GM12878 (cell line): ENCODE results near the gene INSC. TPM values are rescaled to one million over a fixed set of nuclear protein-coding genes. Genes with fewer than 3 reads are reported as not detected.

Source experiments
- ATAC-seq: fragments of 200-7000 bp; cut with Tn5 transposase; 3 replicates; pipeline ENCODE4 v1.9.1; 2020; ENCODE audit warnings: mild to moderate bottlenecking, moderate library complexity
- BruUV-seq: library from RNA; stranded (reverse); fragments of 400-500 nt; replicated peaks from 2 replicates; lab custom pipeline; 2021; lab: Mats Ljungman, UMichigan
- CTCF ChIA-PET: fragments of 300-600 bp; sonication (Branson Sonifier 250); formaldehyde crosslinking; extraction: SDS; loops from one replicate; lab custom pipeline; 2021; ENCODE audit warnings: inconsistent platforms; lab: Yijun Ruan, JAX
- POLR2A ChIA-PET: fragments of 350-600 bp; formaldehyde crosslinking; extraction: SDS; loops from one replicate; lab custom pipeline; 2021; ENCODE audit warnings: inconsistent platforms; lab: Charles Lee
- RAD21 ChIA-PET: fragments of 300-600 bp; sonication (Branson Sonifier 250); formaldehyde crosslinking; loops from one replicate; lab custom pipeline; 2023; ENCODE audit warnings: antibody characterized with exemption; ENCODE audit not compliant: unreplicated experiment; lab: Charles Lee
- SMC1A ChIA-PET: fragments of 300-600 bp; sonication (Branson Sonifier 250); formaldehyde crosslinking; loops from one replicate; lab custom pipeline; 2023; ENCODE audit not compliant: unreplicated experiment, uncharacterized antibody; lab: Charles Lee
- DNase-seq: peaks from one replicate; pipeline ENCODE4 v3.0.0-alpha.2; 2011; ENCODE audit warnings: low read depth, low spot score
- FAIRE-seq: peaks from 3 replicates; lab custom pipeline; 2011; peaks lifted over from hg19 to GRCh38; lab: Jason Lieb, UNC
- H2AFZ ChIP-seq: 2 replicates; pipeline ENCODE4 v1.6.0; 2011; ENCODE audit warnings: low read depth, low read length, control low read depth; ENCODE audit not compliant: control insufficient read depth
- H3K27ac ChIP-seq: 2 replicates; pipeline ENCODE4 v1.5.1; 2011; ENCODE audit warnings: control low read depth; ENCODE audit not compliant: control insufficient read depth, insufficient read depth
- H3K27me3 ChIP-seq, 2 experiments: replicated peaks in 1 of 2; 2 replicates each; pipeline versions ENCODE4 v1.6.0 to v1.6.1; 2011; ENCODE audit warnings: low read length in 1 of 2; ENCODE audit not compliant: control insufficient read depth in 2 of 2, insufficient read depth in 2 of 2
- H3K36me3 ChIP-seq, 2 experiments: 2 replicates each; pipeline ENCODE4 v1.5.1; 2011; ENCODE audit warnings: low read length in 1 of 2; ENCODE audit not compliant: control insufficient read depth in 2 of 2, insufficient read depth in 2 of 2
- H3K4me1 ChIP-seq: 2 replicates; pipeline ENCODE4 v1.6.1; 2011; ENCODE audit warnings: mild to moderate bottlenecking, low read length, moderate library complexity, mixed read lengths; ENCODE audit not compliant: control insufficient read depth, insufficient read depth
- H3K4me2 ChIP-seq: 2 replicates; pipeline ENCODE4 v1.6.0; 2011; ENCODE audit warnings: control low read depth; ENCODE audit not compliant: control insufficient read depth, insufficient read depth
- H3K4me3 ChIP-seq: fragments of 200-600 bp; sonication (generic); 2 replicates; pipeline ENCODE4 v1.5.1; 2016
- H3K79me2 ChIP-seq: 2 replicates; pipeline ENCODE4 v1.6.0; 2011; ENCODE audit warnings: low read length; ENCODE audit not compliant: control insufficient read depth, insufficient read depth
- H3K9ac ChIP-seq: 2 replicates; pipeline ENCODE4 v1.8.0; 2011; ENCODE audit warnings: low read length, control low read depth, mixed read lengths; ENCODE audit not compliant: control insufficient read depth, insufficient read depth
- H3K9me3 ChIP-seq: replicated peaks from 3 replicates; pipeline ENCODE4 v1.5.1; 2011; ENCODE audit warnings: mild to moderate bottlenecking, low read length; ENCODE audit not compliant: control insufficient read depth, insufficient read depth
- H4K20me1 ChIP-seq: 2 replicates; pipeline ENCODE4 v1.6.0; 2011; ENCODE audit not compliant: control insufficient read depth, insufficient read depth
- BHLHE40 ChIP-seq, 2 experiments: fragments of 450-650 bp in 1 of 2; IDR thresholded peaks; 2 replicates each; pipeline ENCODE4 v1.6.1; 2011 to 2017; ENCODE audit warnings: low read depth in 2 of 2, borderline replicate concordance in 1 of 2, improper control_type of control experiment in 1 of 2, low read length in 1 of 2, mild to moderate bottlenecking in 1 of 2
- IKZF1 ChIP-seq: fragments of 450-650 bp; conservative IDR thresholded peaks from 2 replicates; pipeline ENCODE4 v1.6.1; 2017; ENCODE audit warnings: antibody characterized with exemption, mild to moderate bottlenecking
- LARP7 ChIP-seq: fragments of 450-650 bp; IDR thresholded peaks from 2 replicates; pipeline ENCODE4 v1.6.1; 2017; ENCODE audit warnings: mild to moderate bottlenecking
- MTA3 ChIP-seq: IDR thresholded peaks from 2 replicates; pipeline ENCODE4 v1.6.1; 2012; ENCODE audit warnings: low read length, inconsistent platforms, borderline replicate concordance
- MYB ChIP-seq: fragments of 150-350 bp; IDR thresholded peaks from 2 replicates; pipeline ENCODE4 v1.6.1; 2014; ENCODE audit warnings: mild to moderate bottlenecking, low read depth, low read length, borderline replicate concordance
- POLR2AphosphoS5 ChIP-seq: IDR thresholded peaks from 2 replicates; pipeline ENCODE4 v1.6.1; 2011; ENCODE audit warnings: mild to moderate bottlenecking, low read length, inconsistent platforms
- RB1 ChIP-seq: fragments of 450-650 bp; formaldehyde crosslinking; IDR thresholded peaks from 2 replicates; pipeline ENCODE4 v1.6.1; 2017; ENCODE audit warnings: mild to moderate bottlenecking, borderline replicate concordance
- RUNX3 ChIP-seq: IDR thresholded peaks from 2 replicates; pipeline ENCODE4 v1.6.1; 2012; ENCODE audit warnings: low read length, inconsistent platforms
- SIX5 ChIP-seq: IDR thresholded peaks from 2 replicates; pipeline ENCODE4 v1.6.1; 2011; ENCODE audit warnings: mild to moderate bottlenecking, low read depth, low read length, moderate library complexity; ENCODE audit not compliant: severe bottlenecking
- TCF3 ChIP-seq: IDR thresholded peaks from 2 replicates; pipeline ENCODE4 v1.6.1; 2012; ENCODE audit warnings: low read depth, mild to moderate bottlenecking, low read length, borderline replicate concordance; ENCODE audit not compliant: insufficient read depth
- ZSCAN29 ChIP-seq: fragments of 450-650 bp; IDR thresholded peaks from 2 replicates; pipeline ENCODE4 v1.6.1; 2017; ENCODE audit warnings: mild to moderate bottlenecking, moderate library complexity
- WGBS: methylation state at CpG from one replicate; pipeline ENCODE4 v1.1.6; 2016; ENCODE audit warnings: low lambda C conversion rate; ENCODE audit not compliant: insufficient replicate concordance, insufficient coverage; ENCODE audit errors: missing lambda C conversion rate; 5-methylcytosine and 5-hydroxymethylcytosine counted together
- in situ Hi-C: fragments of 300-500 bp; cut with MboI; formaldehyde crosslinking; loops from 9 replicates; pipeline ENCODE4 v1.14.3; 2018; ENCODE audit warnings: mixed read lengths
- intact Hi-C: fragments of 100-400 bp; cut with micrococcal nuclease; formaldehyde crosslinking; loops from one replicate; pipeline ENCODE4 v1.14.2; 2022; ENCODE audit not compliant: unreplicated experiment
- polyA plus RNA-seq, 11 experiments: library from polyadenylated mRNA; depleted of rRNA in 4 of 11; unstranded in 6 of 11; stranded (reverse) in 5 of 11; fragments of >200 nt; fragmentation: Nextera tagmentation in 4 of 11; fragmentation: Illumina TruSeq in 1 of 11; extraction: Ambion mirVana in 4 of 11; extraction: Trizol in 1 of 11; gene quantifications; 1 replicate in 1 of 11; 2 replicates in 10 of 11; pipeline versions ENCODE4 v1.2.1 to v1.2.3, GENCODE V29; 2011 to 2016; ENCODE audit warnings: inconsistent platforms in 2 of 11, missing spikeins in 2 of 11, low read depth in 1 of 11
- total RNA-seq, 4 experiments: library from RNA; depleted of rRNA in 3 of 4; stranded (reverse); fragments of >200 nt in 3 of 4; fragmentation: Illumina TruSeq in 1 of 4; extraction: Trizol in 1 of 4; gene quantifications; 2 replicates each; pipeline versions ENCODE4 v1.2.1 to v1.2.3, GENCODE V29; 2013 to 2021
- TF ChIP-seq, protein P1 (sequence below): fragments of 450-650 bp; IDR thresholded peaks from 2 replicates; pipeline ENCODE4 v1.6.1; 2017; ENCODE audit warnings: mild to moderate bottlenecking, low read depth, inconsistent platforms; ENCODE audit not compliant: poor library complexity, severe bottlenecking

The INSC gene
- total and polyA plus RNA-seq, 10 of the 15 experiments (the other 5 are each of a cell fraction or from before 2014, with no cell fraction given): 0.13 to 0.33 TPM; not detected in 8

DNA sequence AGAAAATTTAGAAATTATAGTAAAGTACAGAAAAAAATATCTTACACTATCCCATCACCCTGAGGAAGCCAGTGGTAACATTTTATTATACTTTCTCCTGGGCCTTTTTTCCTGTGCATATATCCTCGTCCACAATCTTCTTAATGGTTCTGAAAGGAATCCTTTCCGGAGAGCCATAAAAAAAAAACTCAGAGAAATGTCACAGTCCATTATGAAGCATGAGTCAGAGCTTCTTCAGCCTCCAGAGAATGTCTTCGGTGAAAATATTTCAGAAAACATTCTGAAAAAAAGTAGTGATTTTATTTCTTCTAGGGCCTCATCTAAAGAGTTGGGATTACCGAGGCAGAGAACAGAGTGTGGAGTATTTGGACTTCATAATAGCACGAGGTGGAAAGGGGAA is 163.4 kb downstream of the INSC start (continued):
- TF ChIP-seq IKZF1: no peak

DNA sequence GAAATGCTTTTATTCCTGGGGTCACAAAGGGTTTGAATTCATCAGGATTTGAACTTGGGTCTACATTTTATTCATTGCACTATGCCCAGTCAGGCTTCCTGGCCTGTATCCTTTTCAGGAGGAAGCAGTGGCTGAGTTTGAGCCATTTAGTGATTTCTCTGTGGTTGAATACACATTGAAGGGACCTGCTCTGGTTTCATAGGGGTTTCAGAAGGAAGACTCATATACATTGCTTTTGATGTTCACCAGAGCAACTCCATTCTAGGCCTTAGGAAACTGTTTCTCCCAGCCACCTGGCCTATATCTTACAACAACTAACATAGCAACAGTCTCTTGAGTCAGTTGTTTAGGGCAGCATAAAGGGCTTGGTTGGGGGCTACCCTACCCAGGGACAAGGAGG is 165.7 kb downstream of the INSC start:
- FAIRE-seq (no peak), ATAC-seq (no peak), DNase-seq (no peak)
- SMC1A ChIA-PET: no interaction called here
- Histone ChIP-seq H3K9me3 (no peaks in the 10 kb centered on the region), H3K36me3 (no peaks in the 10 kb centered on the region), H3K4me2 (no peak overlapping the region), H3K4me1 (no peaks in the 10 kb centered on the region), H4K20me1 (no peaks in the 10 kb centered on the region), H3K9ac (no peak overlapping the region), H3K79me2 (no peaks in the 10 kb centered on the region), H3K4me3 (no peak overlapping the region), H3K27ac (no peak overlapping the region), H2AFZ (no peak overlapping the region), H3K27me3 (no peaks in the 10 kb centered on the region)
- intact Hi-C loops (no loop called here), in situ Hi-C loops (no loop called here)
- POLR2A ChIA-PET: no interaction called here
- no TSS peak for BruUV-seq
- RAD21 ChIA-PET: no interaction called here
- CTCF ChIA-PET: no interaction called here
- no peak for TF ChIP-seq RB1
- peak; percentile 38; the same call in 1 of the 2 replicates for TF ChIP-seq RUNX3
- TF ChIP-seq MYB: no peak

DNA sequence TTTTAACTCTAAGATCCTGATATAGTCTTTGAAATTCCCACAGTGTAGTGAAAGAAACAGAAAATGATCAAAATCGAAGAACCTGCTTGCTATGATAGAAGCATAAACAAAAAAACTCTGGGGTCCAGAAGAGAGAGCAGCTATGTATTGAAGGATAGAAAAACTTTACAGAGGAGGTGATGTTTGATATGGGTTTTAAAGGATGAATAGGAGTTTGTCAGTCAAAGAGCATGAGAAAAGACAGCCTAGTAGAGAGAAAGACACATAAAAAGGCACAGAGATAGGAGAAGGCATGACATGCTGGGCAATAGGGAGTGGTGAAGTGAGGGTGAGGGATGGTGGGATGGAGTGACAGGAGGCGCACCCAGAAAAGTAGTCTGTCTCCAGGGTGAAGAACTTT is 168.0 kb downstream of the INSC start:
- SMC1A ChIA-PET: no interaction called here
- no peaks in the 10 kb centered on the region for H4K20me1 ChIP-seq
- TF ChIP-seq LARP7 (no peak), SIX5 (no peak), MTA3 (no peak), TCF3 (no peak), ZSCAN29 (no peak), POLR2AphosphoS5 (no peak), BHLHE40 (IDR thresholded peaks at IDR 0.05; ENCODE audit: borderline replicate concordance in 1 of 2, low read depth in 2 of 2, low read length in 1 of 2) (no peak)
- TF ChIP-seq, protein P1, sequence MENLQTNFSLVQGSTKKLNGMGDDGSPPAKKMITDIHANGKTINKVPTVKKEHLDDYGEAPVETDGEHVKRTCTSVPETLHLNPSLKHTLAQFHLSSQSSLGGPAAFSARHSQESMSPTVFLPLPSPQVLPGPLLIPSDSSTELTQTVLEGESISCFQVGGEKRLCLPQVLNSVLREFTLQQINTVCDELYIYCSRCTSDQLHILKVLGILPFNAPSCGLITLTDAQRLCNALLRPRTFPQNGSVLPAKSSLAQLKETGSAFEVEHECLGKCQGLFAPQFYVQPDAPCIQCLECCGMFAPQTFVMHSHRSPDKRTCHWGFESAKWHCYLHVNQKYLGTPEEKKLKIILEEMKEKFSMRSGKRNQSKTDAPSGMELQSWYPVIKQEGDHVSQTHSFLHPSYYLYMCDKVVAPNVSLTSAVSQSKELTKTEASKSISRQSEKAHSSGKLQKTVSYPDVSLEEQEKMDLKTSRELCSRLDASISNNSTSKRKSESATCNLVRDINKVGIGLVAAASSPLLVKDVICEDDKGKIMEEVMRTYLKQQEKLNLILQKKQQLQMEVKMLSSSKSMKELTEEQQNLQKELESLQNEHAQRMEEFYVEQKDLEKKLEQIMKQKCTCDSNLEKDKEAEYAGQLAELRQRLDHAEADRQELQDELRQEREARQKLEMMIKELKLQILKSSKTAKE: no peak

More for the DNA sequence above, 168.0 kb downstream of the INSC start:
- H3K4me3 ChIP-seq: no peak overlapping the region
- RAD21 ChIA-PET: no interaction called here
- H3K9me3 ChIP-seq: no peaks in the 10 kb centered on the region
- no peaks in the 10 kb centered on the region for H3K27me3 ChIP-seq
- POLR2A ChIA-PET: interaction anchor here (0.5 kb wide), 1 partner anchor 1355 kb away, joined by 3 read pairs; no protein-coding TSS in a partner anchor
- BruUV-seq: no TSS peak
- H3K36me3 ChIP-seq: no peaks in the 10 kb centered on the region
- FAIRE-seq (no peak), ATAC-seq (no peak), DNase-seq (no peak)
- CTCF ChIA-PET: no interaction called here
- no peak overlapping the region for H2AFZ ChIP-seq
- intact Hi-C loops: no loop called here
- in situ Hi-C loops: no loop called here
- H3K79me2 ChIP-seq: no peaks in the 10 kb centered on the region
- H3K4me1 ChIP-seq: no peaks in the 10 kb centered on the region
- no peak overlapping the region for H3K4me2 ChIP-seq
- 42% methylated on average over 2 of the region's 2 CpGs for whole genome bisulfite sequencing
- no peak overlapping the region for H3K9ac ChIP-seq
- no peak overlapping the region for H3K27ac ChIP-seq
